HG02798 (cell line): Measurements from ENCODE around the gene EHMT1.

Source experiments
- ATAC-seq: cut with Tn5 transposase; IDR thresholded peaks from one replicate; pipeline ENCODE4 v1.9.1; 2021; ENCODE audit warnings: mild to moderate bottlenecking; ENCODE audit not compliant: unreplicated experiment, poor library complexity

Gene EHMT1

GRCh38 chr9:137669261-137669672, 50.5 kb downstream of the EHMT1 start:
- ATAC-seq, result no peak

- ATAC-seq, result no peak
These were observed 51.8 kb downstream of the EHMT1 start for GRCh38 chr9:137670391-137671195.

DNA sequence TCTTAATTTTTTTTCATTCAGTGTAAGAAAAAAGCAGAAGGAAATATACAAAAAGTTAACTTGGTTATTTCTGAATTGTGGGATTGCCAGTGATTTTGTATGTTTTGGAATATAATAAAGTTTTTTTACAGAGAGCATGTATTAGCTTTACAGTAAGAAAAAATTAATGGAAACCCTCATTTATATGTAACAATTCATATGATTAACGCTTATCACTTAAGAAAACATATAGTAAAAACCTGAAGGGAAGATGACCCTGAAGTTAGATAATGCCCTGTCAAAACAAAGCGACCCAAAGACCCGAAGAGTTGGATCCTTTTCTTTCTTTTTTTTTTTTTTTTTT, 52.4 kb downstream of the EHMT1 start:
- no peak for ATAC-seq

GRCh38 chr9:137671721-137672120, 52.9 kb downstream of the EHMT1 start:
- ATAC-seq, result no peak

- peak; percentile 80 for ATAC-seq
These were observed 54.3 kb downstream of the EHMT1 start for GRCh38 chr9:137672907-137673791.

DNA sequence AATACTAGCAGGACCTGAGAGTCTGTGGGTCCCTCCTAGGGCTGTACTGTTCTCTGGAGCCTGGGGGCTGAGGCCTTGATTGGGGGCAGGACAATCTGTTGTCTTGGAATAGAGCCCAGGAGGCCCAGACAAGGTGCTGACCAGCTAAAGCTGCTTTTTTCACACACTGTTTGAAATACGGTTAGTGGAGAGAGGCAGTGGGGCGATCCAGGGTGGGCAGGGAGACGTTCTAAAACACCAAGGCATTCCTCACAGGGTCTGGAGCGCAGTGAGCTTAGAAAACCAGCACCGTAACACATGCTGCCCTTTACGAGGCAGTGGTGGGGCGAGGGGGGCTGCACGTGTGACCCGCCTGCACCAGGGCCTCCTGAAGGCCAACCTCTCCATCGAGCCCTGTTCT, 55.1 kb downstream of the EHMT1 start:
- no peak for ATAC-seq

DNA sequence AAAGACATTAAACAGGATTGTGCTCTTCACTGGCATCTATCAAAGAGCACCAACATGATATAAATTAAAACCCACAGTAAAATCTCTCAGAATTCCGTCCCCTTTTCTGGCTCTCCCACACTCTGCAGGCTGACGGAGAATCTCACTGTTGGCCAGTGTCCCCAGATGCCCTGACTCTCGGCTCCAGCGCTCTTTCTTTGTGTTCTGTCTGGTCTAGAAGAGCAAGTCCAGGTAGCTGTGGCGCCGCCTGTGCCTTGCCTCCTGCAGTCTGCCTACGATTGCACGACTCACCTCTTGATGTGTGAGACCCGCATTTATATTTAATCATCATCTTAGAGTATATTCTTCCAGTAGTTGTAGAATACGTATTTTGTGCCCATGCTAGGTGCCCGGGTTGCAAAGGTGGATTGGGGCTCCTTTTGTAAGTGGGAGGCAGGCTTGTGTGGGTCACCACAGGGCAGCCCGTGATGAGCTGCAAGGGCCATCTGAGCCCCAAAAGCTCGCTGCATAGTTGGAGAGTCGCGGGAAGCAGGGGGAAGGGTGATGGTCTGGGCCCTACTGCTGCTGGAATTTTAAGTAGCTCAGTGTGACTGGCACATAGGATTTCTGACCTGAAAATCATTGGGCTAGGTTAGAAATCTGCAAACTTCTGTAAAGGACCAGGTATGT, 55.6 kb downstream of the EHMT1 start:
- ATAC-seq, result no peak

- no peak for ATAC-seq
These were observed 56.1 kb downstream of the EHMT1 start for GRCh38 chr9:137674976-137675320.

GRCh38 chr9:137676998-137677397, 58.2 kb downstream of the EHMT1 start:
- ATAC-seq, result no peak

DNA sequence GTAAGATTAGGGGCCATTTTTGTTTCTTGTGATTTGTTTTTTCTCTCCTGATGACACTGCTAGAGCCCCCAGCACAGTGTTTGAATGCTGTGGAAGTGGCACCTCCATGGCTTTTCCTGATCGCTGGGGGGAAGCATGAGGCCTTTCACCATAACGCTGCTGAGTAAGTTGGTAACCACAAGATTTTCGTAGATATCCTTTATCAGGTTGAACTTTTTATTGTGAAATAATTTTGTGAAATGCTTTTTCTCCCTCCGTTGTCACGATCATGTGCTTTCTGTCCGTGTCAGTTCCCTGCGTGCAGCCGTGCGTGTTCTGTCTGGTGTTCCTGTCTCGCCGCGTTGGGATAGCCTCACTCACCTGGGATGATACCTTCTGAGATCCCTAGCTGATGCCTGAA, 59.4 kb downstream of the EHMT1 start:
- ATAC-seq, result no peak

DNA sequence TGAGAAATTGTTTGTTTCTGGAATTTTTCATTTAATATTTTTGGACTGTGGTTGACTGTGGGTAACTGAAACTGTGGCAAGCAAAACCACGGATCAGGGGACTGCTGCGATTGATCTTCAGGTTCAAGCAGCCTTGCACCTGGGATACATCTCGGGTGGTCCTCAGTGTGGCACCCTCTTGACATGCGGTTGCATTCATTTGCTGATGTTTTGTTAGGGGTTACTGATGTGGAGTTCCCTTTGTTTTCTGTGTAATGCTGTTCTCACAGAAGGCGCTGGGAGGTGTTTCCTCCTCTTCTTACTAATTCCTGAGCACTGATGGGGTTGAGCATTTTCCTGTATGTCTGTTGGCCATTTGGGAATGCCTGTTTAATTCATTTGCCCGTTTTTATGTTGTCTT, 60.4 kb downstream of the EHMT1 start:
- ATAC-seq, result no peak

DNA sequence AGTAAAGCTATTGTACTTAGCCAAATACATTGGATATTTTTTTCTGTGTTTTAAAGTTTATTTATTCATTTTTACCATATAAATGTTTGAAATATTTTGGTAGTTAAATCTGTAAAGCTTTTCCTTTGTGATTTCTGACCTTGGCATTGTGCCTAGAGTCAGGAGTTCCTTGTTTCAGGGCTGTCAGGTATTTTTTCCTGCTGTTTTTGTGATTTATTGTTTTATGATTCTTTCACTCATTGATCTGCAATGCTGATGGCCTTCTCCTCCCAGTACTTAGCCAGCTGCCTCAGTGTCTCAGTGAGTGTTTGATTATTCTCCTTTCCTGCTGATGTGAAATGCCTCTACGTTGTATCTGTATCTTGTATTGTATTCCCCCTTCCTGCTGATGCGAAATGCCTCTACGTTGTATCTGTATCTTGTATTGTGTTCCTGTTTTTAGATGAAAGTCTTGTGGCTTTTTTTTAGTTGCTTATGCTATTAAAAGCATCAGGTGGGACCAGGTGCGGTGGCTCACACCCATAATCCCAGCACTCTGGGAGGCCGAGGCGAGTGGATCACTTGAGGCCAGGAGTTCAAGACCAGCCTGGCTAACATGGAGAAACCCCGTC, 61.0 kb downstream of the EHMT1 start:
- no peak for ATAC-seq

- no peak for ATAC-seq
These were observed 61.9 kb downstream of the EHMT1 start for GRCh38 chr9:137680444-137681358.

- ATAC-seq, result peak; percentile 59
These were observed 63.8 kb downstream of the EHMT1 start for GRCh38 chr9:137682428-137683105.

DNA sequence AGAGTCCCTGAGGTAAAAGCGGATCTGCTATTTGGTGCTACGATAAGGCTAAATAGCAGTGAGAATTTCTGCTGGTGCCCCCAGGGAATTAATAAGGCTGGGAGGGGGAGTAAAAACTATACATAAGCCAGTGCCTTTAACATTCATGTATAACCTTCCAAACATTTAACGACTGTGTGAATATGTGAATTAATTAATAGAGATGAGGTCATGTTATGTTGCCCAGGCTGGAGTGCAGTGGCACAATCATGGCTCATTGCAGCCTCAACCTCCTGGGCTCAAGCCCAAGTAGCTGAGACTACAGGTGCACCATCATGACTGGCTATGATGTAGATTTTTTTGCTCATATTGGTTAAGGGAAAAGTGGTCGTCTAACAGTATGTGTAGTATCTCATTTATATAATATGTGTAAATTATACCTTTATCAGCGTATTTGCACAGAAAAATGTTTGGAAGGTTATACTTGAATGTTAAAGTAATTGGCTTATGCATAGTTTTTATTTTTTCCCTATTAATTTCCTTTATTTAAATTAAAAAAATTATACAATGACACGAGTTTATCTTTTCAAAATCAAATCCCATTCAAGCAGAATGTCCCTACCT, 64.6 kb downstream of the EHMT1 start:
- no peak for ATAC-seq

DNA sequence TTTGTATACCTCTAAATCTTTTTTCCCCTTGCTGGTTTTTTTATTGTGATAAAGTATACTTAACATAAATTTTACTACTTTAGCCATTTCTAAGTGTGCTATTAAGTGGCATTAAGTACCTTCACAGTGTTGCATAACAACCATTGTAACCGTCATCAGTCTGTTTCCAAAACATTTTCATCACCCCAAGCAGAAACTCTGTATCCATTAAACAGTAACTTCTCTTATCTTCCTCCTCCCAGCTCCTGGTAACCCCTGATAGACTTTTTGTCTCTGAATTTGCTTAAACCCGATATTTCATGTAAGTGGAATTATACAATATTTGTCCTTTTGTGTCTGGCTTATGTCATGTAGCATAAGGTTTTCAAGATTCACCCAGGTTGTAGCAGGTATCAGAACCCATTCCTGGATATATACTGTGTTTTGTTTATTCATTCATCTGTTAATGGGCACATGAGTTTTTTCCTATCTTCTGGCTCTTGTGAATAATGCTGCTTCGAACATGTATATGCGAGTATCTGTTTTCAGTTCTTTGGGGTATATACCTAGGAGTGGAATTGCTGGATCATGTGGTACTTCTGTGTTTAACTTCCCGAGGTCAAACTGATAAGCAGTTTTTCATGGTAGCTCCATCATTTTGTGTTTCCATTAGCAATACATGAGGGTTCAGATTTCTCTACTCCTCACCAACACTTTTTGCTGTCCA, 66.4 kb downstream of the EHMT1 start:
- ATAC-seq, result no peak

GRCh38 chr9:137685741-137686420, 67.1 kb downstream of the EHMT1 start:
- no peak for ATAC-seq

DNA sequence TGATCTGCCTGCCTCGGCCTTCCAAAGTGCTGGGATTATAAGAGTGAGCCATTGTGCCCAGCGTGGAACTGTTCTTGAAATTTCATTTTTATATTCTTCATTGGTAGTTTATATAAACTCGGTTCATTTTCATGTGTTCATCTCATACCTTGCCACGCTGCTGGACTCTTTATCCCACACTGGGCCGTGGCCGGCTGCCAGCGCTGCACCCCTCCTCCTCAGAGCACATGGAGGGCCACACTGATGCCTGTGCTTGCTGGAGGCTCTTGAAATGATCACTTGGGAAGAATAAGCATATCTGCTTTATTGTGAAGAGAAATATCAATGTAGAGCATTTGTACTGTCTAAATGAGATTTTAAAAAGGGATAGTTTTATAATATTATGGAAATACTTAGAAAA, 69.5 kb downstream of the EHMT1 start:
- no peak for ATAC-seq
